K562 (cell line): ENCODE results near the gene PDIA2. TPM values are rescaled to one million over a fixed set of nuclear protein-coding genes. Genes with fewer than 3 reads are reported as not detected.

Source experiments
- ATAC-seq: fragments of 200-7000 bp; cut with Tn5 transposase; 3 replicates; pipeline ENCODE4 v1.9.1; 2020; ENCODE audit warnings: moderate library complexity
- BruUV-seq: library from RNA; stranded (reverse); fragments of 400-500 nt; replicated peaks from 2 replicates; lab custom pipeline; 2021; lab: Mats Ljungman, UMichigan
- CTCF ChIA-PET: fragments of 300-600 bp; formaldehyde crosslinking; extraction: SDS; loops from one replicate; lab custom pipeline; 2021; ENCODE audit warnings: low intra/inter-chr PET ratio; lab: Yijun Ruan, JAX
- POLR2A ChIA-PET: fragments of 300-600, 350-650 bp; sonication (Branson Sonifier 250); formaldehyde crosslinking; extraction: SDS; loops from one replicate; lab custom pipeline; 2021; ENCODE audit warnings: antibody characterized with exemption, inconsistent platforms; lab: Yijun Ruan, JAX
- DNase-seq, 4 experiments: peaks; one replicate each; pipeline versions ENCODE4 v3.0.0 to v3.0.0-alpha.2; 2011 to 2018; ENCODE audit warnings: low spot score in 3 of 4, mixed read lengths in 3 of 4; ENCODE audit errors: extremely low read depth in 1 of 4
- FAIRE-seq: peaks from 2 replicates; lab custom pipeline; 2011; peaks lifted over from hg19 to GRCh38; lab: Jason Lieb, UNC
- H2AFZ ChIP-seq: 2 replicates; pipeline ENCODE4 v1.6.0; 2011; ENCODE audit warnings: low read depth, low read length, control low read depth, inconsistent platforms
- H3K27ac ChIP-seq: fragments of 200-600 bp; 3 replicates; pipeline ENCODE4 v1.8.0; 2011; ENCODE audit warnings: low read depth, mild to moderate bottlenecking, control low read depth, inconsistent platforms, low read length, moderate library complexity, mixed read lengths; ENCODE audit errors: extremely low read depth
- H3K27me3 ChIP-seq, 2 experiments: fragments of 300-600 bp in 1 of 2; 2 replicates in 1 of 2; 3 replicates in 1 of 2; pipeline versions ENCODE4 v1.6.0 to v1.8.0; 2011; ENCODE audit warnings: inconsistent platforms in 2 of 2, low read length in 2 of 2, mild to moderate bottlenecking in 1 of 2, mixed read lengths in 1 of 2, moderate library complexity in 1 of 2; ENCODE audit not compliant: control insufficient read depth in 2 of 2, insufficient read depth in 2 of 2
- H3K36me3 ChIP-seq: fragments of 300-600 bp; 3 replicates; pipeline ENCODE4 v1.8.0; 2011; ENCODE audit warnings: mild to moderate bottlenecking, low read length, inconsistent platforms; ENCODE audit not compliant: control insufficient read depth, insufficient read depth
- H3K4me1 ChIP-seq, 2 experiments: fragments of 200-600 bp in 1 of 2; replicated peaks in 1 of 2; 2 replicates in 1 of 2; 3 replicates in 1 of 2; pipeline versions ENCODE4 v1.5.1 to v1.8.0; 2011; ENCODE audit warnings: inconsistent platforms in 2 of 2, low read length in 2 of 2, mild to moderate bottlenecking in 1 of 2, mixed read lengths in 1 of 2, moderate library complexity in 1 of 2; ENCODE audit not compliant: control insufficient read depth in 2 of 2, insufficient read depth in 2 of 2
- H3K4me2 ChIP-seq: 2 replicates; pipeline ENCODE4 v1.6.1; 2011; ENCODE audit warnings: low read length, control low read depth, inconsistent platforms, mixed read lengths; ENCODE audit not compliant: insufficient read depth
- H3K4me3 ChIP-seq: fragments of 200-600 bp; sonication (generic), shearing (Covaris generic); 2 replicates; pipeline ENCODE4 v1.5.1; 2016; ENCODE audit warnings: control low read depth, inconsistent platforms
- H3K79me2 ChIP-seq: fragments of 200-600 bp; 3 replicates; pipeline ENCODE4 v1.8.0; 2011; ENCODE audit warnings: low read length, inconsistent platforms; ENCODE audit not compliant: control insufficient read depth, insufficient read depth
- H3K9ac ChIP-seq, 2 experiments: 2 replicates each; pipeline versions ENCODE4 v1.6.0 to v1.6.1; 2011; ENCODE audit warnings: low read depth in 2 of 2, low read length in 2 of 2, control low read depth in 1 of 2, inconsistent platforms in 1 of 2, mild to moderate bottlenecking in 1 of 2, mixed read lengths in 1 of 2; ENCODE audit not compliant: insufficient read depth in 1 of 2
- H3K9me1 ChIP-seq: one replicate; pipeline ENCODE4 v1.6.0; 2011; ENCODE audit warnings: inconsistent platforms, mild to moderate bottlenecking, low read length, moderate library complexity; ENCODE audit not compliant: control insufficient read depth, insufficient read depth
- H3K9me3 ChIP-seq: replicated peaks from 2 replicates; pipeline ENCODE4 v1.5.1; 2011; ENCODE audit warnings: low read depth, low read length, inconsistent platforms; ENCODE audit not compliant: control insufficient read depth, insufficient read depth
- H4K20me1 ChIP-seq: replicated peaks from 2 replicates; pipeline ENCODE4 v1.6.1; 2011; ENCODE audit warnings: low read length, inconsistent platforms, mixed read lengths; ENCODE audit not compliant: control insufficient read depth, insufficient read depth
- DPF2 ChIP-seq: fragments of 450-650 bp; IDR thresholded peaks from 2 replicates; pipeline ENCODE4 v1.6.1; 2016
- MTA2 ChIP-seq: fragments of 450-650 bp; IDR thresholded peaks from 2 replicates; pipeline ENCODE4 v1.6.1; 2016; ENCODE audit warnings: low read depth
- NFATC3 ChIP-seq: fragments of 450-650 bp; IDR thresholded peaks from 2 replicates; pipeline ENCODE4 v1.6.1; 2017; ENCODE audit warnings: mild to moderate bottlenecking
- POLR2A ChIP-seq: fragments of 450-650 bp; conservative IDR thresholded peaks from 2 replicates; pipeline ENCODE4 v1.6.1; 2016
- ZNF507 ChIP-seq: conservative IDR thresholded peaks from 2 replicates; pipeline ENCODE4 v1.6.1; 2017; ENCODE audit warnings: missing genetic modification characterization, missing compliant biosample characterization
- WGBS: fragments of 100-300 bp; shearing (Covaris generic); methylation state at CpG from one replicate; pipeline ENCODE4 v1.1.6; 2016; ENCODE audit warnings: low coverage, mixed read lengths; ENCODE audit not compliant: insufficient coverage; ENCODE audit errors: missing lambda C conversion rate; 5-methylcytosine and 5-hydroxymethylcytosine counted together
- in situ Hi-C: fragments of 300-500 bp; cut with MboI; formaldehyde crosslinking; loops from 4 replicates; pipeline ENCODE4 v1.15.0; 2018; ENCODE audit warnings: inconsistent platforms, mixed read lengths
- intact Hi-C: fragments of 100-400 bp; cut with micrococcal nuclease; formaldehyde crosslinking; loops from 2 replicates; pipeline ENCODE4 v1.14.2; 2022
- polyA plus RNA-seq, 8 experiments: library from polyadenylated mRNA; depleted of rRNA in 4 of 8; stranded (reverse) in 5 of 8; unstranded in 3 of 8; fragments of >200 nt; fragmentation: Nextera tagmentation in 2 of 8; fragmentation: Illumina TruSeq in 1 of 8; extraction: Ambion mirVana in 2 of 8; extraction: Trizol in 1 of 8; gene quantifications; 2 replicates each; pipeline versions ENCODE4 v1.2.1 to v1.2.3, GENCODE V29; 2011 to 2014; ENCODE audit warnings: inconsistent platforms in 1 of 8, missing spikeins in 1 of 8
- total RNA-seq, 7 experiments: library from RNA; depleted of rRNA in 6 of 7; stranded (reverse); fragments of >200 nt in 6 of 7; fragmentation: Illumina TruSeq in 2 of 7; extraction: Trizol in 2 of 7; gene quantifications; 2 replicates each; pipeline versions ENCODE4 v1.2.1 to v1.2.3, GENCODE V29; 2011 to 2021; ENCODE audit warnings: low replicate concordance in 1 of 7
- TF ChIP-seq, protein P1 (sequence below): fragments of 200-600 bp; sonication (generic); IDR thresholded peaks from one replicate; pipeline ENCODE4 v1.6.1; 2012; ENCODE audit warnings: mild to moderate bottlenecking, low read depth, low read length, inconsistent platforms
- TF ChIP-seq, protein P2 (sequence below), 2 experiments: IDR thresholded peaks; 2 replicates each; pipeline ENCODE4 v1.6.1; 2012; ENCODE audit warnings: improper control_type of control experiment in 2 of 2, low read depth in 2 of 2, low read length in 2 of 2, borderline replicate concordance in 1 of 2

PDIA2 gene
- total and polyA plus RNA-seq, 9 of the 15 experiments (the other 6 are each of a cell fraction or from before 2014, with no cell fraction given) = 0.13 to 0.92 (median 0.23) TPM; not detected in 4

GRCh38 chr16:252366-253337 lies 30.3 kb upstream of the PDIA2 start:
- CTCF ChIA-PET = no interaction called here
- peak; percentile 13; the same call in 1 of the 2 replicates for TF ChIP-seq MTA2
- peak; percentile 78 for TF ChIP-seq DPF2
- TF ChIP-seq, protein P1, sequence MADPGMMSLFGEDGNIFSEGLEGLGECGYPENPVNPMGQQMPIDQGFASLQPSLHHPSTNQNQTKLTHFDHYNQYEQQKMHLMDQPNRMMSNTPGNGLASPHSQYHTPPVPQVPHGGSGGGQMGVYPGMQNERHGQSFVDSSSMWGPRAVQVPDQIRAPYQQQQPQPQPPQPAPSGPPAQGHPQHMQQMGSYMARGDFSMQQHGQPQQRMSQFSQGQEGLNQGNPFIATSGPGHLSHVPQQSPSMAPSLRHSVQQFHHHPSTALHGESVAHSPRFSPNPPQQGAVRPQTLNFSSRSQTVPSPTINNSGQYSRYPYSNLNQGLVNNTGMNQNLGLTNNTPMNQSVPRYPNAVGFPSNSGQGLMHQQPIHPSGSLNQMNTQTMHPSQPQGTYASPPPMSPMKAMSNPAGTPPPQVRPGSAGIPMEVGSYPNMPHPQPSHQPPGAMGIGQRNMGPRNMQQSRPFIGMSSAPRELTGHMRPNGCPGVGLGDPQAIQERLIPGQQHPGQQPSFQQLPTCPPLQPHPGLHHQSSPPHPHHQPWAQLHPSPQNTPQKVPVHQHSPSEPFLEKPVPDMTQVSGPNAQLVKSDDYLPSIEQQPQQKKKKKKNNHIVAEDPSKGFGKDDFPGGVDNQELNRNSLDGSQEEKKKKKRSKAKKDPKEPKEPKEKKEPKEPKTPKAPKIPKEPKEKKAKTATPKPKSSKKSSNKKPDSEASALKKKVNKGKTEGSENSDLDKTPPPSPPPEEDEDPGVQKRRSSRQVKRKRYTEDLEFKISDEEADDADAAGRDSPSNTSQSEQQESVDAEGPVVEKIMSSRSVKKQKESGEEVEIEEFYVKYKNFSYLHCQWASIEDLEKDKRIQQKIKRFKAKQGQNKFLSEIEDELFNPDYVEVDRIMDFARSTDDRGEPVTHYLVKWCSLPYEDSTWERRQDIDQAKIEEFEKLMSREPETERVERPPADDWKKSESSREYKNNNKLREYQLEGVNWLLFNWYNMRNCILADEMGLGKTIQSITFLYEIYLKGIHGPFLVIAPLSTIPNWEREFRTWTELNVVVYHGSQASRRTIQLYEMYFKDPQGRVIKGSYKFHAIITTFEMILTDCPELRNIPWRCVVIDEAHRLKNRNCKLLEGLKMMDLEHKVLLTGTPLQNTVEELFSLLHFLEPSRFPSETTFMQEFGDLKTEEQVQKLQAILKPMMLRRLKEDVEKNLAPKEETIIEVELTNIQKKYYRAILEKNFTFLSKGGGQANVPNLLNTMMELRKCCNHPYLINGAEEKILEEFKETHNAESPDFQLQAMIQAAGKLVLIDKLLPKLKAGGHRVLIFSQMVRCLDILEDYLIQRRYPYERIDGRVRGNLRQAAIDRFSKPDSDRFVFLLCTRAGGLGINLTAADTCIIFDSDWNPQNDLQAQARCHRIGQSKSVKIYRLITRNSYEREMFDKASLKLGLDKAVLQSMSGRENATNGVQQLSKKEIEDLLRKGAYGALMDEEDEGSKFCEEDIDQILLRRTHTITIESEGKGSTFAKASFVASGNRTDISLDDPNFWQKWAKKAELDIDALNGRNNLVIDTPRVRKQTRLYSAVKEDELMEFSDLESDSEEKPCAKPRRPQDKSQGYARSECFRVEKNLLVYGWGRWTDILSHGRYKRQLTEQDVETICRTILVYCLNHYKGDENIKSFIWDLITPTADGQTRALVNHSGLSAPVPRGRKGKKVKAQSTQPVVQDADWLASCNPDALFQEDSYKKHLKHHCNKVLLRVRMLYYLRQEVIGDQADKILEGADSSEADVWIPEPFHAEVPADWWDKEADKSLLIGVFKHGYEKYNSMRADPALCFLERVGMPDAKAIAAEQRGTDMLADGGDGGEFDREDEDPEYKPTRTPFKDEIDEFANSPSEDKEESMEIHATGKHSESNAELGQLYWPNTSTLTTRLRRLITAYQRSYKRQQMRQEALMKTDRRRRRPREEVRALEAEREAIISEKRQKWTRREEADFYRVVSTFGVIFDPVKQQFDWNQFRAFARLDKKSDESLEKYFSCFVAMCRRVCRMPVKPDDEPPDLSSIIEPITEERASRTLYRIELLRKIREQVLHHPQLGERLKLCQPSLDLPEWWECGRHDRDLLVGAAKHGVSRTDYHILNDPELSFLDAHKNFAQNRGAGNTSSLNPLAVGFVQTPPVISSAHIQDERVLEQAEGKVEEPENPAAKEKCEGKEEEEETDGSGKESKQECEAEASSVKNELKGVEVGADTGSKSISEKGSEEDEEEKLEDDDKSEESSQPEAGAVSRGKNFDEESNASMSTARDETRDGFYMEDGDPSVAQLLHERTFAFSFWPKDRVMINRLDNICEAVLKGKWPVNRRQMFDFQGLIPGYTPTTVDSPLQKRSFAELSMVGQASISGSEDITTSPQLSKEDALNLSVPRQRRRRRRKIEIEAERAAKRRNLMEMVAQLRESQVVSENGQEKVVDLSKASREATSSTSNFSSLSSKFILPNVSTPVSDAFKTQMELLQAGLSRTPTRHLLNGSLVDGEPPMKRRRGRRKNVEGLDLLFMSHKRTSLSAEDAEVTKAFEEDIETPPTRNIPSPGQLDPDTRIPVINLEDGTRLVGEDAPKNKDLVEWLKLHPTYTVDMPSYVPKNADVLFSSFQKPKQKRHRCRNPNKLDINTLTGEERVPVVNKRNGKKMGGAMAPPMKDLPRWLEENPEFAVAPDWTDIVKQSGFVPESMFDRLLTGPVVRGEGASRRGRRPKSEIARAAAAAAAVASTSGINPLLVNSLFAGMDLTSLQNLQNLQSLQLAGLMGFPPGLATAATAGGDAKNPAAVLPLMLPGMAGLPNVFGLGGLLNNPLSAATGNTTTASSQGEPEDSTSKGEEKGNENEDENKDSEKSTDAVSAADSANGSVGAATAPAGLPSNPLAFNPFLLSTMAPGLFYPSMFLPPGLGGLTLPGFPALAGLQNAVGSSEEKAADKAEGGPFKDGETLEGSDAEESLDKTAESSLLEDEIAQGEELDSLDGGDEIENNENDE = no peak
- no peak for TF ChIP-seq NFATC3
- TF ChIP-seq POLR2A = peak; percentile 41; the same call in 1 of the 2 replicates
- TF ChIP-seq, protein P2, sequence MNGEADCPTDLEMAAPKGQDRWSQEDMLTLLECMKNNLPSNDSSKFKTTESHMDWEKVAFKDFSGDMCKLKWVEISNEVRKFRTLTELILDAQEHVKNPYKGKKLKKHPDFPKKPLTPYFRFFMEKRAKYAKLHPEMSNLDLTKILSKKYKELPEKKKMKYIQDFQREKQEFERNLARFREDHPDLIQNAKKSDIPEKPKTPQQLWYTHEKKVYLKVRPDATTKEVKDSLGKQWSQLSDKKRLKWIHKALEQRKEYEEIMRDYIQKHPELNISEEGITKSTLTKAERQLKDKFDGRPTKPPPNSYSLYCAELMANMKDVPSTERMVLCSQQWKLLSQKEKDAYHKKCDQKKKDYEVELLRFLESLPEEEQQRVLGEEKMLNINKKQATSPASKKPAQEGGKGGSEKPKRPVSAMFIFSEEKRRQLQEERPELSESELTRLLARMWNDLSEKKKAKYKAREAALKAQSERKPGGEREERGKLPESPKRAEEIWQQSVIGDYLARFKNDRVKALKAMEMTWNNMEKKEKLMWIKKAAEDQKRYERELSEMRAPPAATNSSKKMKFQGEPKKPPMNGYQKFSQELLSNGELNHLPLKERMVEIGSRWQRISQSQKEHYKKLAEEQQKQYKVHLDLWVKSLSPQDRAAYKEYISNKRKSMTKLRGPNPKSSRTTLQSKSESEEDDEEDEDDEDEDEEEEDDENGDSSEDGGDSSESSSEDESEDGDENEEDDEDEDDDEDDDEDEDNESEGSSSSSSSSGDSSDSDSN (IDR thresholded peaks at IDR 0.05; ENCODE audit: borderline replicate concordance in 1 of 2, low read depth in 2 of 2, low read length in 2 of 2) = peak in 1 of 2 experiments; percentile 61; a peak in 1 of 4 replicates
- no peak for TF ChIP-seq ZNF507

More at GRCh38 chr16:252366-253337, 30.3 kb upstream of the PDIA2 start:
- H3K36me3 ChIP-seq = peaks cover 16% of the 10 kb centered on the region; the same call in 2 of the 3 replicates
- in situ Hi-C loops = no loop called here
- WGBS = 12% methylated on average over 30 of the region's 30 CpGs
- no TSS peak for BruUV-seq
- peak; percentile 97 for FAIRE-seq
- peak overlapping the region; percentile 58 to 80 for H3K9ac ChIP-seq
- H2AFZ ChIP-seq = peak overlapping the region; percentile 69
- H3K79me2 ChIP-seq = peaks cover 5% of the 10 kb centered on the region; the same call in 1 of the 3 replicates
- POLR2A ChIA-PET = interaction anchor here (0.6 to 3.5 kb wide), 3 partner anchors 9 to 18 kb away, joined by 3 to 14 read pairs (median 4); no protein-coding TSS in a partner anchor
- intact Hi-C loops = no loop called here
- peak overlapping the region; percentile 85 for H3K27ac ChIP-seq
- no peaks in the 10 kb centered on the region for H3K27me3 ChIP-seq
- H3K4me1 ChIP-seq = peaks cover 9 to 38% of the 10 kb centered on the region in 2 experiments
- H4K20me1 ChIP-seq = no peaks in the 10 kb centered on the region
- peak overlapping the region; percentile 71 for H3K4me2 ChIP-seq
- peak; percentile 92 for ATAC-seq
- H3K9me3 ChIP-seq = no peaks in the 10 kb centered on the region
- peak; percentile 61 to 86 (median 70) for DNase-seq
- H3K9me1 ChIP-seq = no peaks in the 10 kb centered on the region
- no peak overlapping the region for H3K4me3 ChIP-seq
